Measurements from ENCODE around the gene DES.

DES gene

GRCh38 chr2:219426534-219427136 lies 8.5 kb downstream of the DES start:
- no peak for TF ChIP-seq SIN3A (IDR thresholded peaks at IDR 0.05; ENCODE audit: borderline replicate concordance, insufficient read depth, low read length)
- no peak for TF ChIP-seq TAF1 (IDR thresholded peaks at IDR 0.05; ENCODE audit: borderline replicate concordance, insufficient read depth, low read length)
- TF ChIP-seq FOXP2 (optimal IDR thresholded peaks at IDR 0.05; ENCODE audit: borderline replicate concordance, extremely low read depth, extremely low read length, insufficient read depth): no peak
- TF ChIP-seq REST (IDR thresholded peaks at IDR 0.05; ENCODE audit: insufficient read depth in 1 of 2, low read depth in 2 of 2, low read length in 2 of 2): no peak
- no peak for TF ChIP-seq POLR2AphosphoS5 (IDR thresholded peaks at IDR 0.05; ENCODE audit: low read depth, low read length)

- TF ChIP-seq FOXP2 (optimal IDR thresholded peaks at IDR 0.05; ENCODE audit: borderline replicate concordance, extremely low read depth, extremely low read length, insufficient read depth) (no peak), POLR2AphosphoS5 (IDR thresholded peaks at IDR 0.05; ENCODE audit: low read depth, low read length) (no peak), REST (IDR thresholded peaks at IDR 0.05; ENCODE audit: insufficient read depth in 1 of 2, low read depth in 2 of 2, low read length in 2 of 2) (no peak), SIN3A (IDR thresholded peaks at IDR 0.05; ENCODE audit: borderline replicate concordance, insufficient read depth, low read length) (no peak), TAF1 (IDR thresholded peaks at IDR 0.05; ENCODE audit: borderline replicate concordance, insufficient read depth, low read length) (no peak)
Measured at GRCh38 chr2:219428469-219428868, 10.3 kb downstream of the DES start.

GRCh38 chr2:219429958-219430606 lies 11.9 kb downstream of the DES start:
- no peak for TF ChIP-seq POLR2AphosphoS5 (IDR thresholded peaks at IDR 0.05; ENCODE audit: low read depth, low read length)

- TF ChIP-seq SIN3A (IDR thresholded peaks at IDR 0.05; ENCODE audit: borderline replicate concordance, insufficient read depth, low read length): no peak
- TF ChIP-seq POLR2AphosphoS5 (IDR thresholded peaks at IDR 0.05; ENCODE audit: low read depth, low read length): no peak
- no peak for TF ChIP-seq TAF1 (IDR thresholded peaks at IDR 0.05; ENCODE audit: borderline replicate concordance, insufficient read depth, low read length)
- no peak for TF ChIP-seq REST (IDR thresholded peaks at IDR 0.05; ENCODE audit: insufficient read depth in 1 of 2, low read depth in 2 of 2, low read length in 2 of 2)
- TF ChIP-seq FOXP2 (optimal IDR thresholded peaks at IDR 0.05; ENCODE audit: borderline replicate concordance, extremely low read depth, extremely low read length, insufficient read depth): no peak
Measured at GRCh38 chr2:219430633-219431615, 12.7 kb downstream of the DES start.

- TF ChIP-seq TAF1 (IDR thresholded peaks at IDR 0.05; ENCODE audit: borderline replicate concordance, insufficient read depth, low read length): no peak
- TF ChIP-seq SIN3A (IDR thresholded peaks at IDR 0.05; ENCODE audit: borderline replicate concordance, insufficient read depth, low read length): no peak
- no peak for TF ChIP-seq REST (IDR thresholded peaks at IDR 0.05; ENCODE audit: insufficient read depth in 1 of 2, low read depth in 2 of 2, low read length in 2 of 2)
- TF ChIP-seq POLR2AphosphoS5 (IDR thresholded peaks at IDR 0.05; ENCODE audit: low read depth, low read length): no peak
Measured at GRCh38 chr2:219433666-219434467, 15.7 kb downstream of the DES start.

All from PFSK-1 (cell line).